Measurements from ENCODE around the gene VAT1. TPM values are rescaled to one million over a fixed set of nuclear protein-coding genes. Genes with fewer than 3 reads are reported as not detected.

VAT1 gene
- total RNA-seq, result 115 and 147 TPM in 2 replicates

GRCh38 chr17:43021741-43022512 lies at the start of gene VAT1:
VAT1 (minus strand) TSS chr17:43022385; CDS start chr17:43022322, 63 bp downstream.

GRCh38 chr17:43024407-43025289 lies 2.5 kb upstream of the VAT1 start, which contains the start of gene RND2:
RND2 (plus strand) TSS chr17:43025231; CDS start chr17:43025348, 117 bp downstream.

GRCh38 chr17:43006639-43007551 lies 15.3 kb downstream of the VAT1 start, which contains the start of gene IFI35:
IFI35 (plus strand) TSS chr17:43006784; CDS start chr17:43006948, 164 bp downstream.

GRCh38 chr17:42997984-42998938 lies 23.9 kb downstream of the VAT1 start, which contains the start of gene RPL27:
RPL27 (plus strand) TSS chr17:42998419; CDS start chr17:42998751, 332 bp downstream.

GRCh38 chr17:42980274-42980765 lies 41.9 kb downstream of the VAT1 start, which contains the start of gene RUNDC1:
RUNDC1 (plus strand) TSS chr17:42980565; CDS start chr17:42980577, 12 bp downstream.

GRCh38 chr17:42979511-42980273 lies 42.5 kb downstream of the VAT1 start, which contains the start of gene PTGES3L:
PTGES3L (minus strand) TSS chr17:42980080; CDS start chr17:42980053, 27 bp downstream.

Other genes starting within 250 kb of the VAT1 start
- 65.7 and 92.6 TPM in 2 replicates for gene VPS25, start 248.9 kb downstream of the VAT1 start, total RNA-seq
- gene WNK4, start 241.8 kb downstream of the VAT1 start, total RNA-seq, result 3.5 and 4.5 TPM in 2 replicates
- gene COA3, start 223.7 kb downstream of the VAT1 start, total RNA-seq, result 48.8 and 70.4 TPM in 2 replicates
- under 0.01 and 0.19 TPM in 2 replicates for gene CNTD1, start 223.5 kb downstream of the VAT1 start, total RNA-seq
- gene BECN1, start 198.1 kb downstream of the VAT1 start, total RNA-seq, result 123 and 167 TPM in 2 replicates
- gene PSME3, start 189.0 kb downstream of the VAT1 start, total RNA-seq, result 51.3 and 131 TPM in 2 replicates
- 0.28 and 0.38 TPM in 2 replicates for gene AOC2, start 177.8 kb downstream of the VAT1 start, total RNA-seq
- gene AOC3, start 171.2 kb downstream of the VAT1 start, total RNA-seq, result under 0.01 and 2.0 TPM in 2 replicates
- not detected in 2 replicates for gene G6PC1, start 121.6 kb downstream of the VAT1 start, total RNA-seq
- gene AARSD1, start 57.9 kb downstream of the VAT1 start, total RNA-seq, result 21.4 and 42.8 TPM in 2 replicates
- gene PTGES3L, start 42.3 kb downstream of the VAT1 start, total RNA-seq, result 0.28 and 0.58 TPM in 2 replicates
- 13.2 and 14.6 TPM in 2 replicates for gene RUNDC1, start 41.8 kb downstream of the VAT1 start, total RNA-seq
- gene RPL27, start 24.0 kb downstream of the VAT1 start, total RNA-seq, result 1,034 and 1,254 TPM in 2 replicates
- 16.7 and 20.6 TPM in 2 replicates for gene IFI35, start 15.6 kb downstream of the VAT1 start, total RNA-seq
- gene RND2, start 2.8 kb upstream of the VAT1 start, total RNA-seq, result 0.19 and 0.28 TPM in 2 replicates
- 5.4 and 33.7 TPM in 2 replicates for gene BRCA1, start 103.0 kb upstream of the VAT1 start, total RNA-seq
- gene NBR1, start 148.8 kb upstream of the VAT1 start, total RNA-seq, result 111 and 114 TPM in 2 replicates
- 2.5 and 4.6 TPM in 2 replicates for gene TMEM106A, start 189.5 kb upstream of the VAT1 start, total RNA-seq
- gene CCDC200, start 206.2 kb upstream of the VAT1 start, total RNA-seq, result not detected in 2 replicates
- not detected in 2 replicates for gene RNU2-1, start 211.6 kb upstream of the VAT1 start, total RNA-seq